GM12892 (cell line): ENCODE measurements around the gene FAM20C.

Source experiments
- DNase-seq: peaks from one replicate; pipeline ENCODE4 v3.0.0; 2011; ENCODE audit not compliant: insufficient read length
- FAIRE-seq: peaks from 2 replicates; lab custom pipeline; 2011; peaks lifted over from hg19 to GRCh38; lab: Jason Lieb, UNC
- POLR2A ChIP-seq: IDR thresholded peaks from 2 replicates; pipeline ENCODE4 v1.6.1; 2011; ENCODE audit warnings: low read depth, low read length, control low read depth
- POLR2AphosphoS5 ChIP-seq: IDR thresholded peaks from 2 replicates; pipeline ENCODE4 v1.6.1; 2011; ENCODE audit warnings: low read depth, low read length, control low read depth
- TAF1 ChIP-seq: IDR thresholded peaks from 2 replicates; pipeline ENCODE4 v1.6.1; 2011; ENCODE audit warnings: low read depth, mild to moderate bottlenecking, control low read depth, low read length, borderline replicate concordance

The FAM20C gene

DNA sequence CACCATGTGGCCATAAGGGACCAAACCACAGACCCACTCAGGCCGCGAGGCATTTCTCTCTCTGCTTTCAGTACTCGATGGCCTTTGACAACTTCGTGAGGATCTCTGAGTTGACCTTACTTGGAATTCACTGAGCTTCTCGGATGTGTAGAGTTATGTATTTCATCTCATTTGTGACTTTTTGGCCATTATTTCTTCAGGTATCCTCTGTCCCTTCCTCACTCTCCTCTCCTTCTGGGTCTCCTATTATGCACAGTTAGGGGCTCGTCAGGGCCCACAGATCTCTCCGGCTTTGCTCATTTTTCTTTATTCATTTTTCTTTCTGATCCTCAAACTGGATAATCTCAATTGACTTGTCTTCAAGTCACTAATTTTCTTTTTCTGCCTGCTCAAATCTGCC, 81.0 kb downstream of the FAM20C start:
- DNase-seq (no peak), FAIRE-seq (no peak)
- TF ChIP-seq POLR2A: no peak
- no peak for TF ChIP-seq TAF1
- no peak for TF ChIP-seq POLR2AphosphoS5

DNA sequence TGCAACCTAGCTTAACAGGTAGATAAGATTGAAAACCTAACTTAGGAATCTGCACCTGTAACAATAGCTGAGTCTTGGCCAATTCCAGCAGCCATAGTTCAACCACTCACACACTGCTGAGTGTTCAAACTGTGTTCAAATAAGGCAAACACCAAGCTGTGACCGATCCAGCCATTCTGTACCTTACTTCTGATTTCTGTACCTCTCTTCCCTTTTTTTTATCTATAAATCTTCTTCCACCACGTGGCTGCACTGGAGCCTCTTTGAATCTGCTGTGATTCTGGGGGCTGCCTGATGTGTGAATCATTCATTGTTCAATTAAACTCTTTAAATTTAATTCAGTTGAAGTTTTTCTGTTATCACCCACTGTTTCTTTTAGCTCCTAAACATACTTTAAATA, 81.9 kb downstream of the FAM20C start:
- DNase-seq (no peak), FAIRE-seq (no peak)
- TF ChIP-seq POLR2A (no peak), POLR2AphosphoS5 (no peak), TAF1 (no peak)

DNA sequence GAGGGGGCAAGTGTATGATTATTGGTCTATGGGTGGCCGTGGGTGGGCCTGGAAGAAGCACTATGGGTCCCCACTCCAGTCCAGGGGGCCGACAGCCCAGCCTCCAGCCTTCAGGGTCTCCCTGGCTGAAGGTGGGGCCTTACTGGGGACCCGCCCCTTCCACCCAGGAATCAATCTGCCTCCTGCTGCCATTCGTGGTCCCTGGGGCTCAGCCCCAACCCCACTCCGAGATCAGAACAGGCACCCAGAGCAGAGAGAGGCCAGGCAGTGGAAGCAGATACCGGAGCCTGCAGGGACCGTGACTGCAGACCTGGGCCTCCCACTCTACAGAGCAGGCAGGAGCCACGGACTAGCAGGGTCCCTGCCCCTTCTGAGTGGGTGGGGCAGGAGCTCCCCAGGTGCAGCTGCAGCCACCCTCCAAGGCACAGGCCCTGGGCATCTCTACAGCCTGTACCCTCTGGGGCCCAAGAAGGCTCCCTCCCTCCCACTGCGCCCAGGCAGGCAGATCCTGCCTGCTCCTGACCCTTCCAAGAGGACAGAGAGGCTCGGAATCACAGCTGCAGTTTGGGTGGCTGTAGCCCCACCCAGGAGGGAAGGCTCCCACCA, 84.0 kb downstream of the FAM20C start:
- FAIRE-seq (no peak), DNase-seq (no peak)
- TF ChIP-seq POLR2A (no peak), POLR2AphosphoS5 (no peak), TAF1 (no peak)

DNA sequence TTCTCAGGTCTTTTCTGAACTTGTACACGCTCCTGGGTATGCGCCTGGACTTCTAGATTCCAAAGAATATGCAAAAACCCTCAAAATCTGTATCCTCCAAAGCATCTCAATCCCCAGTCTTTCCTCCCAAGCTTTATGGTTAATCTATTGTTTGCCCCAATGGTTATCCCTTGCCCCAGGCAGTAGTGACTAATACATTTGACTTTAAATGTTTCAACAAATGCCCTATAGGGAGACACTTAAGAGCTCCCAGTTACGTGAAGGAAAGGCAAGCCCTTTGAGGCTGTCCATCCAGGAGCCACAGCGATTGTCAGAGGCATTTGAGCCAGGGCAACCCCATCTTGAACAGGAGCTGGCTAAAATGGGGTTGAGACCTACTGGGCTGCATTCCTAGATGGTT, 84.9 kb downstream of the FAM20C start:
- no peak for FAIRE-seq
- no peak for TF ChIP-seq POLR2A
- no peak for TF ChIP-seq TAF1
- no peak for TF ChIP-seq POLR2AphosphoS5
- no peak for DNase-seq

DNA sequence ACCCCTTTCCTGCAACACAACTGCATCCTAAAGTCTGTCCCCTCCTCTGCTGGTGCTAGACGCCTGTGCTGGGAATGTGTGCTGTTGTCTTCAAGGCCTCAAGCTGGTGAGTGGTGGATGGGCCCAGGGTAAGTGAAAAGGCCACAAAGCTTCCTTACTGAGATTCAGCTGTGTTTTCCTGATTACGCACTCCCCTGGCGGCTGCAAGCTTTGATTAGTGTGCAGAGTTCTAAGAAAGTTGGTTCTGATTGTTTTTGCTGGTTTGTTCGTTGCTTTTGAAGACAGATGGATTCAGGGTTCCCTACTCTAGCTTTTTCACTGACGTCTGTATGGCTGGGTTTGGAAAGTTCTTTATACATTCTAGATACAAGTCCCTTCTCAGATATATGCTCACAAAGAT, 85.7 kb downstream of the FAM20C start:
- FAIRE-seq (no peak), DNase-seq (no peak)
- TF ChIP-seq POLR2A (no peak), TAF1 (no peak), POLR2AphosphoS5 (no peak)

DNA sequence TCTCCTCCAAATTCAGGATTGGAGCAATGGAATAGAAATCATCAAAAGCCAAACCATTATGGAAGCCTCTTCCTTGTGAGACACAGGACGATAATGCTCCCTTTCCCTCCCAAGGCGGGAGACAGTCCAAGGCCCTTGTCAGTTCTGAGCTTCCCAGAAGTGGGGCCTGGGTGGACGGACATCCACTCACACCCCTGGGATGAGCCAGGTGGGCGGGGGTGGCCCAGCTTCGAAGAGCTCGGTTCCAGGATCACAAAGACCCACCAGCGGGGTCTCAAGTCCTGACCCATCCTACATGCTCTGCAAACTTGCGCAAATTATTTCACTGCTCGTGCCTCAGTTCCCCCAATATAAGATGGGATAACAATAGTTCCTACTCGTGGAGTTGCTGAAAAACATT, 87.5 kb downstream of the FAM20C start:
- FAIRE-seq (no peak), DNase-seq (no peak)
- TF ChIP-seq POLR2A (no peak), TAF1 (no peak), POLR2AphosphoS5 (no peak)

DNA sequence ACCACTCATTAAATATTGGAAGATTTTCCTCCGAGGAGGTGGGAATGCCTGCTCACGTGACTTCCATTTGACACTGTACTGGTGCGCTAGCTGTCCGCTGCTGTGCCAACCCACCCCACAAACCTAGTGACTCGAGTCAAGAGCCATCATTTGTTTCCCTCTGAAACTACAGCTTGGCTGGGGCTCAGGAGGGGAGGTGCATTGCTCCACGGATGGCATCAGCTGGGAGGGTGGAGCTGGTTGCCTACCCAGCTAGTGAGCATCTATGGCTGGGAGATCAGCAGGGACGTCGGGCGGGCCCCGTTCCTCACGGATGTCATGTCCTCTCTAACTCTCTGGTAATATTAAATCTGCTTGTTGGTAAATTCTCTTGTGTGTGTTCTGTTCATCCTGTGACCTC, 88.1 kb downstream of the FAM20C start:
- no peak for FAIRE-seq
- DNase-seq: no peak

DNA sequence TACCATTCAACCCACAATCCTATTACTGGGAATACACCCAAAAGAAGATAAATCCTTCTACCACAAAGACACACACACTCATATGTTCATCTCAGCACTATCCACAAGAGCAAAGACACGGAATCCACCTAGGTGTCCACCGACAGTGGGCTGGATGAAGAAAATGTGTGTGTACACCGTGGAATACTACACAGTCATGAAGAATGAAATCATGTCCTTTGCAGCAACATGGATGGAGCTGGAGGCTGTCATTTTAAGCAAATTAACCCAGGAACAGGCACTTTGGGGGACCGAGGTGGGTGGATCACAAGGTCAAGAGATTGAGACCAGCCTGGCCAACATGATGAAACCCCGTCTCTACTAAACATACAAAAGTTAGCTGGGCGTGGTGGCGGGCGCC, 89.3 kb downstream of the FAM20C start:
- DNase-seq (no peak), FAIRE-seq (no peak)
- TF ChIP-seq TAF1 (no peak), POLR2AphosphoS5 (no peak), POLR2A (no peak)

More for the DNA sequence above, 88.1 kb downstream of the FAM20C start:
- no peak for TF ChIP-seq TAF1
- no peak for TF ChIP-seq POLR2A
- no peak for TF ChIP-seq POLR2AphosphoS5

DNA sequence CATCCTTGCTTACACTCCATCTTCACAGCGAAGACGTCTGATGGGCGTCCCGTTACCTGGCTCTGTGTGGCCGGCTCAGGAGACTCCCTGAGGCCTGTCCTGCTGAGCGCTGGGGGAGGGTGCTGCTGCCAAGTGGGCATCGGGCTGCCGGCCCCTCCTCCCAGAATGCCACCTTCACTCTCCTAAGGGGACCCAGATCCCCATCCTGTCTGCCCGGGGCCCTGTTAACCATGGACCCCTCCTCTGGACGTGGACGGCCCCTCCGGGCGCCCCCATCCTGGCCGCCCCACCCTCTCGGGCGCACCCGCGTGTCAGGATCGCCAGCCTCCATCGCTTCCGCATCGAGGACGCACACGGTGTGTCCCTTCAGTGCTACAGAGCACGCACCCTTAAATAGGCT, 90.2 kb downstream of the FAM20C start:
- no peak for TF ChIP-seq POLR2AphosphoS5
- TF ChIP-seq POLR2A: no peak
- TF ChIP-seq TAF1: no peak
- DNase-seq (no peak), FAIRE-seq (no peak)

DNA sequence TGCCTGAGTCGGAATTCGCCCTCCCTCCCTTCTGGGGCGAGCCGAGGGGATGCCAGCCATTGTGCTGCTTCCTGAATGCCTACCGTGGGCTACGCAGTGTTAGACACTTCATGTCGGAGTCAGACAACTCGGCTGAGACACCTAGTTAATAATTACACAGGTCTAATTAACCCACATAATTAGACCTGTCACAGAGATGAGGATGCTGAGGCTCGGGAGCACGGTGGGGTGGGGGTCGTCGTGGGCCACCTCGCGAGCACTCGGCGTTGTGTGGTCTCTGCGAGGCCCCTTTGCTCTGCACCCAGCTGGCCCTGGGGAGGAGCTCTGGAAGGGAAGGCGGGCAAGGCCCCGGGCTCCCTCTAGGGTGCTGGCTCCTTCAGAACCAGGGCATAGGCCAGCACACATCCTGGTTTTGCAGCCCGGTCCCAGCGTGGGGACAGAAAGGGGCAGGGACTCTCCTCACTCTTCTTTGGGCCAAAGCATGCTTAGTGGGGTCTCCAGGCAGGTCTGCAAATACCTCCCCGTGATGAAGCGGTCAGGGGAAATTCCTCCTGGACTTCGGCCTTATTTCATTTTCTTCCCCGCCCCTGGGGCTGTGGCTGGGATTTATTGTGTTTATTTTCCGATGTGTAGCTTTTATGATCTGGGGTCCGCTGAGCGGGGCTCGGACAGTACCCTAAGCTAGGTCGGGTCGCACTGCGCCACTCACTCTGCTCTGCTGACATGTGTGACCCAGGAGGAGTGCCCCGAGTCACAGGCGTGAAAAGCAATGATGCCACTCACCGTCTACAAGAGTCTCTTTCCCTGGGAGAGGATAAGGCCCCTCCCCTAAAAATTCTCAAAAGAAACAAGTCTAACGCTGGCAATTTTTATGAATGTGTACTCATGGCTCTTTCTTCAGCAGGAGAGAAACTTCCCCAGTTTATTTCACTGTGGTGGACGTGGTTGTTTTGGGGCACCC, 92.7 kb downstream of the FAM20C start:
- FAIRE-seq (no peak), DNase-seq (no peak)
- no peak for TF ChIP-seq POLR2A
- TF ChIP-seq POLR2AphosphoS5: no peak
- no peak for TF ChIP-seq TAF1

DNA sequence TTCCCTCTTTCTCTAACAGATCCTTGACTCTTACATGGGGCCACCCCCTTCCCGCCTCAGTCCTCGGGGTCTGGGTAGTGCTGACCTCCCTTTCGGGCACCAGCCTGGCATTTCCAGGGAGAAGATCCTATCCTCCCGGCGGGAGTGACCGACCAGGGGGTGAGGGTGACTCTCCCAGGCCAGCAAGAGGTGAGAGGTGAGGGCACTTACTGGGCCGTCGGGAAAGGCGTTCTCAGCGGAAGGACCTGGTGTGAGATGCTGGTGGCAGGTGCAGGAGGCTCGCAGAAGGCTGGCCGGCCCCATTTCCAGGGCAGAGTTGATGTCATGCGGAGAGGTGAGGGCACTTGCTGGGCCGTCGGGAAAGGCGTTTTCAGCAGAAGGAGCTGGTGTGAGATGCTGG, 93.4 kb downstream of the FAM20C start:
- FAIRE-seq (no peak), DNase-seq (no peak)
- TF ChIP-seq POLR2AphosphoS5: no peak
- no peak for TF ChIP-seq POLR2A
- TF ChIP-seq TAF1: no peak
